GM12873 (cell line): ENCODE measurements around the gene TRA2B.
A peak's percentile ranks its signal among the peaks of the same experiment; 100 is the strongest.

ENCODE experiments used
- CTCF ChIP-seq: IDR thresholded peaks from 2 replicates; pipeline ENCODE4 v1.5.1; 2012; ENCODE audit warnings: low read depth, mild to moderate bottlenecking, moderate library complexity, low read length, control low read depth; ENCODE audit not compliant: insufficient read depth; ENCODE audit errors: missing control alignments

Gene TRA2B

GRCh38 chr3:185937689-185938374, at the start of gene TRA2B:
TRA2B (minus strand) TSS chr3:185938014; CDS start chr3:185937860, 154 bp downstream.
- TF ChIP-seq CTCF, result peak; percentile 41

- TF ChIP-seq CTCF, result no peak
Measured at GRCh38 chr3:185986198-185986777, 48.5 kb upstream of the TRA2B start.

- no peak for TF ChIP-seq CTCF
Measured at GRCh38 chr3:185984203-185984602, 46.4 kb upstream of the TRA2B start.

- peak; percentile 85 for TF ChIP-seq CTCF
Measured at GRCh38 chr3:185983495-185984141, 45.8 kb upstream of the TRA2B start.

GRCh38 chr3:185982632-185983031, 44.8 kb upstream of the TRA2B start:
- TF ChIP-seq CTCF, result no peak

GRCh38 chr3:185981621-185982020, 43.8 kb upstream of the TRA2B start:
- TF ChIP-seq CTCF, result no peak

- no peak for TF ChIP-seq CTCF
Measured at GRCh38 chr3:185979721-185980121, 41.9 kb upstream of the TRA2B start.
